Epithelial cell of proximal tubule (primary cell): ENCODE results near the gene TAF1C. TPM values are rescaled to one million over a fixed set of nuclear protein-coding genes. Genes with fewer than 3 reads are reported as not detected.

Source experiments
- DNase-seq: peaks from one replicate; pipeline ENCODE4 v3.0.0-alpha.2; 2011; ENCODE audit warnings: low read depth
- H3K4me3 ChIP-seq: 2 replicates; pipeline ENCODE4 v1.5.1; 2011; ENCODE audit warnings: low read depth, mild to moderate bottlenecking, low read length
- total RNA-seq: library from RNA; depleted of rRNA; stranded (reverse); fragments of >200 nt; gene quantifications from 2 replicates; pipeline ENCODE4 v1.2.3, GENCODE V29; 2015
- TF ChIP-seq, protein P1 (sequence below): conservative IDR thresholded peaks from 2 replicates; pipeline ENCODE4 v1.5.1; 2012; ENCODE audit warnings: low read depth, mild to moderate bottlenecking, low read length

The TAF1C gene
- total RNA-seq, 1 donor from 2014 or later = 30.4 TPM

DNA sequence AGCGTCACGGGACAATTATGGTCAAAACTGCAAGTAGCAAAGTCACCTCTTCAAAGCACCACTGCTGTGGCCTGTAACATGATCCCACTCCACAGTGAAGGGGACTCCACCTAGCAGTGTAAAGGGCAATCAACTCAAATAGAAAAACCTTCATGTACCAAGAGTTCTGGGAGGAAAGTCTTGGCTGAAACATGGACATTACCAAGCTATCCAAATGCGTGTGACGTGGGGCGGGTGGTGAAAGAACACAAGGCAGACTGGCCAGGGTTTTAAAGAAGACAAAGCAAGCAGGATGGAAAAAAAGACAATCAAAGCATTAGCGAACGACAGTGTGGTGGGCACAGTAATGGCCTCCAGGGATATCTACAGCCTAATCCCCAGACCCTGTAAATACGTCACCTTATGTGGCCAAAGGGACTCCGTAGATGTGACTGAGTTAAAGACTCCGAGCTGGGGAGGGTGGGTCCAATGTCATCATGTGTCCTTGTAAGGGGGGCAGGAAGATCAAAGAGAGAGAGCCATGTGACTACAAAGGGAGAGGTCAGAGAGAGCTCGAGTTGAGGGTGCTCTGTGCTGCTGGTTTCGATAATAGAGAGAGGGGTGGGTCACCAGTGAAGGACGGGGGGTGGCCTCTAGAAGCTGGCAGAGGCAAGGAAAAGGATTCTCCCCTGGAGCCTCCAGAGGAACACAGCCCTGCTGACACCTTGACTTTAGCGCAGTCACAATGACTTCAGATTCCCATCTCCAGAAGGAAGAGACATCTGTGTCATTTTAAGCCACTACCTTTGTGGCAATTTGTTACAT lies 47.8 kb downstream of the TAF1C start:
- DNase-seq = no peak
- no peak overlapping the region for H3K4me3 ChIP-seq
- TF ChIP-seq, protein P1, sequence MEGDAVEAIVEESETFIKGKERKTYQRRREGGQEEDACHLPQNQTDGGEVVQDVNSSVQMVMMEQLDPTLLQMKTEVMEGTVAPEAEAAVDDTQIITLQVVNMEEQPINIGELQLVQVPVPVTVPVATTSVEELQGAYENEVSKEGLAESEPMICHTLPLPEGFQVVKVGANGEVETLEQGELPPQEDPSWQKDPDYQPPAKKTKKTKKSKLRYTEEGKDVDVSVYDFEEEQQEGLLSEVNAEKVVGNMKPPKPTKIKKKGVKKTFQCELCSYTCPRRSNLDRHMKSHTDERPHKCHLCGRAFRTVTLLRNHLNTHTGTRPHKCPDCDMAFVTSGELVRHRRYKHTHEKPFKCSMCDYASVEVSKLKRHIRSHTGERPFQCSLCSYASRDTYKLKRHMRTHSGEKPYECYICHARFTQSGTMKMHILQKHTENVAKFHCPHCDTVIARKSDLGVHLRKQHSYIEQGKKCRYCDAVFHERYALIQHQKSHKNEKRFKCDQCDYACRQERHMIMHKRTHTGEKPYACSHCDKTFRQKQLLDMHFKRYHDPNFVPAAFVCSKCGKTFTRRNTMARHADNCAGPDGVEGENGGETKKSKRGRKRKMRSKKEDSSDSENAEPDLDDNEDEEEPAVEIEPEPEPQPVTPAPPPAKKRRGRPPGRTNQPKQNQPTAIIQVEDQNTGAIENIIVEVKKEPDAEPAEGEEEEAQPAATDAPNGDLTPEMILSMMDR = no peak

DNA sequence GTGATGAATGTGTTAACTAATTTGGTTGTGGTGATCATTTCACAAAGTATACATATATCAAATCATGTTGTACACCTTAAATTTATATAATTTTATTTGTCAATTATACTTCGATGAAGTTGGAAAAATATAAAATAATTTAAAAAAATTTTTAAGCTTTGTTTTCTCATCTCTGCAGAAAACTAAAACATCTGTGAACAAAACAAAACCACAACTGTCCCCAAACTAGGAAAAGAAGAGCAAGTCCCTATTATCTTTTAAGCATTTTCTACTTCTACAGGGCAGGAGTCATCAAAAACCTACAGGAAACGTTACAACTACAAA lies 48.4 kb downstream of the TAF1C start:
- no peak overlapping the region for H3K4me3 ChIP-seq
- DNase-seq = no peak
- TF ChIP-seq, protein P1 = no peak

DNA sequence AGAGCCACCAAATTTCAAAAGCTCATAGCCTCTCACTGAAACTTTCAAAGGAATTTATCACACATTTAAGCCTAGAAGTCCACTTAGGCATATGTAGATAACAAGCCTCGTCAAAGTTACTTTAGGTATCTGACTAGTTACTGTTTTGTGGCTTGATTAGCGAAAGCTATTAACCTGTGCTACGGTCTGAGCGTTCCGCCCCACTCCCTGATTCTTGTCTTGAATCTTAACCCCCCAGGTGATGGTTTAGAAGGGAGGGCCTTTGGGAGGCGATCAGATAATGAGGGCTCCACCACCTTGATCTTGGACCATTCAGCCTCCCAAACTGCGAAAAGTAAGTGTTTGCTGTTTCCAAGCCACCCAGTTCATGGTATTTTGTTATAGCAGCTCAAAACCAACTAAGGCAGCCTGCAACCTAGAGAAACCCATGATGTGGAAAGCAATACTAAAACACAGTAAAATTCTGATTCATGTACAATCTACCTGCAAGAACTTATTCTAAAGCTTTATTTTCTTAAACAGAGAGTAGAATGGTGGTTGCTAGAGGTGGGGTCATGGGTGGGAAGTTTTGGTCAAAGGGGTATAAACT lies 49.0 kb downstream of the TAF1C start:
- no peak for DNase-seq
- TF ChIP-seq, protein P1 = no peak
- H3K4me3 ChIP-seq = no peak overlapping the region

DNA sequence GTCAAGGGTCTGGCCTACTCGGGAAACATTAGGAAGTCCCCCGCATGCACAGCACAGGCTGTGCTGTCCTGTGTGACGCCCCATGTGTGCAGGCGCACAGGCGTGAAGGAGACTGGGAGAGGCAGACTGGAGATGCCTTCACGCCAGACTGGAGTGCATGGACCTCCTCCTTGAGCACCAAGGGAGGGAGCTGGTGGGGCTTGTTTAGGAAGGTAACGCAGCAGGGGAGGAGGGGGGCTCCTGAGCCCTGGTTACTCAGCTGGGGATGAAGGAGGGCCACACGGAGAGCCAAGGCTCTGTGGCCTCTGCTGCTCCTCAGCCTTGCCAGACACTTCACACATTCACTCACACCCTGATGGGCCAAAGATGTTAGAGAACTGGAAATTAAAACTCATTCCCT lies 49.6 kb downstream of the TAF1C start:
- TF ChIP-seq, protein P1 = no peak
- DNase-seq = no peak
- no peak overlapping the region for H3K4me3 ChIP-seq

DNA sequence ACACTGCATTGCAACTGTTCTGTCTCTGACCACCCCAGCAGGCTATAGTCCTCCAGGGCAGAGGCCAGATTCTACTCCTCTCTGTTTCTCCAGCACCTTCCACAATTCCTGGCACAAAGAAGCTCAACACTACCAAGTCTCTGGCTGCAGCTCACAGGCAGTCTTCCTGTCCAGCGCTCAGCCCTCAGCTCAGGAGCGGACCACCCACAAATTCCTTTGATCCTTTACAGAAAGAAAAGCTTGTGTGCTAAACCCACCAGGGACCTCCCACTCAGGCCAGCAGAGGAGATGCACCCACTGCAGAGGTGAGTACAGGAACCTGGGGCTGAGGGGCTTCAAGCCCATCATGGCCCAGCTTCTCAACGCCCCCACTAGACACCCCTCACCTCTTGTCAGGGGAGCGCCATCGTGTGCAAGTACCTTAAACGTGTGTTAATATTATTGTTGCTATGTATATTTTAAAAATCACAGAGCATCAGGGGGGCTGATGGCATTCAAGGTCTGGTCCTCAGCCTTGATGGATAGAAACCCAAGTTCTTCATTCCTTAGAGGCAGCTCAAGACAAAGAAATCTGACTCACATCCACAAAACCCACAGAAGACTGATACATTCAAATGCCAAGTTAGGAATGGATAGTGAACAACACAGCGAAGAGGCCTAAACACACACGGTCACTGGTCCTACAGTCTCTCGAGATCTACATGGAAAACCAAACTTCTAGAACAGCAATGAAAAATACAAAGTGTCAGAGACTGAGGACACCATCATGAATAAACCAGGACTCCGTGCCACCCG lies 50.3 kb downstream of the TAF1C start:
- TF ChIP-seq, protein P1 = no peak
- no peak for DNase-seq
- no peak overlapping the region for H3K4me3 ChIP-seq

DNA sequence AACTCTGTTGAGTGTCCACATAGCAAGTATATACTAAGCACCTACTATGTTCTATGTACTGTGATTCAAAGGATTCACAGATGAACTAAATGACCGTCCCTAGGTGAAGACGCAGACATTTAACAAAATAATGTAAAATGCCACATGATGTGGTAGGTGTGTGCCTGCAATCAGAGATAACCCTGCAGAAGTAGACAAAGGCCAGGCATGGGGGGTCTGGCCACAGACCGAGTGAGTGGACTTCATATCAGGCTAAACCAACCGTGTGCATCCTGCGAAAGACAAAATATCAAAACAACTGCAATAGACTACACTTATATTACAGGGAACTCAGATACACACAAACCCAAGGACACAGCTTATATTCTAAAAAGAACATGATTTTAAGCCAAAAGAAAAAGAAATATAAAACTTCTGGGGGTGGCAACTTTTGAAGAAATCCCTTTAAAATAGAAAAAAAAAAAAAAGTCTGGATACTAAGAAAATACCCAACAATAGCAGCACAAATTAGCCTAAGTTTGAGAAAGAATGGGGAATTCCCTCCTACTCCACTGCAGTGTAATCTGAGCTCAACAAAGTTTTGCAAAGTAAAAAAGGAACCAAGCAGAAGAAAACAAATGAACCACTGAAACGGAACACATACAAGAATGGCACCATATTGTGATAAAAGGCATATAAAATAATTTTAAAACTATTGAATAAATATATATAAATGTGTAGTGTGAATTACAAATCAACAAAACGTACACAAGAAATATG lies 54.2 kb downstream of the TAF1C start:
- H3K4me3 ChIP-seq = no peak overlapping the region
- TF ChIP-seq, protein P1 = no peak
- DNase-seq = no peak
